SK-N-SH treated with all-trans-retinoic acid at 6 μM for 48 hours (cell line): Measurements from ENCODE around the gene KRT40.

Experiments used
- ARNTL ChIP-seq: fragments of 450-650 bp; formaldehyde crosslinking; IDR thresholded peaks from 2 replicates; pipeline ENCODE4 v1.5.0; 2020; ENCODE audit warnings: low read depth, mild to moderate bottlenecking, moderate library complexity, borderline replicate concordance
- BACH2 ChIP-seq: fragments of 250-450 bp; sonication (Bioruptor Pico); IDR thresholded peaks from 2 replicates; pipeline ENCODE4 v1.9.0; 2021; ENCODE audit warnings: mild to moderate bottlenecking, borderline replicate concordance
- CSDC2 ChIP-seq: fragments of 250-450 bp; sonication (Bioruptor Pico); IDR thresholded peaks from 2 replicates; pipeline ENCODE4 v1.5.0; 2020; ENCODE audit warnings: mild to moderate bottlenecking, moderate library complexity
- PPARA ChIP-seq: fragments of 250-450 bp; sonication (Bioruptor Pico); IDR thresholded peaks from 2 replicates; pipeline ENCODE4 v1.5.0; 2020; ENCODE audit warnings: mild to moderate bottlenecking, borderline replicate concordance
- RARB ChIP-seq: fragments of 250-450 bp; sonication (Bioruptor Pico); IDR thresholded peaks from 2 replicates; pipeline ENCODE4 v1.8.0; 2021; ENCODE audit warnings: mild to moderate bottlenecking, moderate library complexity
- ZC3H10 ChIP-seq: fragments of 250-450 bp; sonication (Bioruptor Pico); IDR thresholded peaks from 2 replicates; pipeline ENCODE4 v1.5.1; 2021; ENCODE audit warnings: mild to moderate bottlenecking, moderate library complexity
- ZFP3 ChIP-seq: fragments of 250-450 bp; sonication (Bioruptor Pico); IDR thresholded peaks from 2 replicates; pipeline ENCODE4 v1.5.0; 2020; ENCODE audit warnings: mild to moderate bottlenecking, moderate library complexity
- ZNF565 ChIP-seq: fragments of 450-650 bp; formaldehyde crosslinking; conservative IDR thresholded peaks from 2 replicates; pipeline ENCODE4 v1.5.0; 2020; ENCODE audit warnings: low read depth, mild to moderate bottlenecking, moderate library complexity
- ZNF70 ChIP-seq: fragments of 450-650 bp; formaldehyde crosslinking; IDR thresholded peaks from 2 replicates; pipeline ENCODE4 v1.5.0; 2020; ENCODE audit warnings: mild to moderate bottlenecking, moderate library complexity
- TF ChIP-seq, protein P1 (sequence below): fragments of 250-450 bp; sonication (Bioruptor Pico); IDR thresholded peaks from 2 replicates; pipeline ENCODE4 v1.8.0; 2020; ENCODE audit warnings: mild to moderate bottlenecking, moderate library complexity, borderline replicate concordance
- TF ChIP-seq, protein P2 (sequence below): fragments of 250-450 bp; sonication (Bioruptor Pico); IDR thresholded peaks from 2 replicates; pipeline ENCODE4 v1.5.1; 2021; ENCODE audit warnings: mild to moderate bottlenecking, moderate library complexity

DNA sequence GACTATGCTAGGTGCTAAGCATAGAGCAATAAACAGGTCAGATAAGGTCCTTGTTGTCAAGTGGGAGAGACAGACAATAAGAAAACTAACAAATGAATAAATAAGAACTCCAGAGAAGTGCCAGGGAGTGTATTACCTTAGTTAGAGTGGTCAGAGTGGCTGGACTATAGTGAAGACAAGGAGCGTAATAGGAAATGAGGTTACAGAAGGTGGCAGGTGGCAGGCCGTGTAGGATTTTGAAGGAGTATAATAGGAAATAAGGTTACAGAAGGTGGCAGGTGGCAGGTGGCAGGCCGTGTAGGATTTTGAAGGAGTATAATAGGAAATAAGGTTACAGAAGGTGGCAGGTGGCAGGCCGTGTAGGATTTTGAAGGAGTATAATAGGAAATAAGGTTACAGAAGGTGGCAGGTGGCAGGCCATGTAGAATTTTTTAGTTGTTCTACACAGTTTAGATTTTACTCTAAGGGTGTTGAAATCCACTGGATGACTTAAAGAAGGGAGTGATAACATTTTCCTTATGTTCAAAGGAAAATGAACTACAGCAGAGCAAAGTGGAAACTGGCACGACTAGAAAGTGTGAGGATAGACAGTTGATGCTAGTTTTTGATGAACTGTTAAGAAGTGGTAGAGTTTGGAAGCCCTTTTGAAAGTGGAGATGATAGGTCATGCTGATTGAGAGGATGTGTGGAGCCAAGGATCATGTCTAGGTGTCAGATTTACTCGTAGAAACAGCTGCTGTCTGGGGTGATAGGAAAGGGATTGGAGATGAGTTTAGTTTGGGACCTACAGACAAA lies 28.4 kb upstream of the KRT40 start:
- TF ChIP-seq ARNTL (CRISPR knock-in tag) (no peak), RARB (CRISPR knock-in tag) (no peak), ZNF565 (CRISPR knock-in tag) (no peak), PPARA (CRISPR knock-in tag) (no peak), BACH2 (CRISPR knock-in tag) (no peak), ZNF70 (no peak), ZFP3 (CRISPR knock-in tag) (no peak), CSDC2 (CRISPR knock-in tag) (no peak), ZC3H10 (CRISPR knock-in tag) (no peak)
- TF ChIP-seq, protein P1, sequence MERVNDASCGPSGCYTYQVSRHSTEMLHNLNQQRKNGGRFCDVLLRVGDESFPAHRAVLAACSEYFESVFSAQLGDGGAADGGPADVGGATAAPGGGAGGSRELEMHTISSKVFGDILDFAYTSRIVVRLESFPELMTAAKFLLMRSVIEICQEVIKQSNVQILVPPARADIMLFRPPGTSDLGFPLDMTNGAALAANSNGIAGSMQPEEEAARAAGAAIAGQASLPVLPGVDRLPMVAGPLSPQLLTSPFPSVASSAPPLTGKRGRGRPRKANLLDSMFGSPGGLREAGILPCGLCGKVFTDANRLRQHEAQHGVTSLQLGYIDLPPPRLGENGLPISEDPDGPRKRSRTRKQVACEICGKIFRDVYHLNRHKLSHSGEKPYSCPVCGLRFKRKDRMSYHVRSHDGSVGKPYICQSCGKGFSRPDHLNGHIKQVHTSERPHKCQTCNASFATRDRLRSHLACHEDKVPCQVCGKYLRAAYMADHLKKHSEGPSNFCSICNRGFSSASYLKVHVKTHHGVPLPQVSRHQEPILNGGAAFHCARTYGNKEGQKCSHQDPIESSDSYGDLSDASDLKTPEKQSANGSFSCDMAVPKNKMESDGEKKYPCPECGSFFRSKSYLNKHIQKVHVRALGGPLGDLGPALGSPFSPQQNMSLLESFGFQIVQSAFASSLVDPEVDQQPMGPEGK (CRISPR knock-in tag): no peak
- TF ChIP-seq, protein P2, sequence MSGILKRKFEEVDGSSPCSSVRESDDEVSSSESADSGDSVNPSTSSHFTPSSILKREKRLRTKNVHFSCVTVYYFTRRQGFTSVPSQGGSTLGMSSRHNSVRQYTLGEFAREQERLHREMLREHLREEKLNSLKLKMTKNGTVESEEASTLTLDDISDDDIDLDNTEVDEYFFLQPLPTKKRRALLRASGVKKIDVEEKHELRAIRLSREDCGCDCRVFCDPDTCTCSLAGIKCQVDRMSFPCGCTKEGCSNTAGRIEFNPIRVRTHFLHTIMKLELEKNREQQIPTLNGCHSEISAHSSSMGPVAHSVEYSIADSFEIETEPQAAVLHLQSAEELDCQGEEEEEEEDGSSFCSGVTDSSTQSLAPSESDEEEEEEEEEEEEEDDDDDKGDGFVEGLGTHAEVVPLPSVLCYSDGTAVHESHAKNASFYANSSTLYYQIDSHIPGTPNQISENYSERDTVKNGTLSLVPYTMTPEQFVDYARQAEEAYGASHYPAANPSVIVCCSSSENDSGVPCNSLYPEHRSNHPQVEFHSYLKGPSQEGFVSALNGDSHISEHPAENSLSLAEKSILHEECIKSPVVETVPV (CRISPR knock-in tag): no peak
